ENCODE results near the gene PPP2R5C.

DNA sequence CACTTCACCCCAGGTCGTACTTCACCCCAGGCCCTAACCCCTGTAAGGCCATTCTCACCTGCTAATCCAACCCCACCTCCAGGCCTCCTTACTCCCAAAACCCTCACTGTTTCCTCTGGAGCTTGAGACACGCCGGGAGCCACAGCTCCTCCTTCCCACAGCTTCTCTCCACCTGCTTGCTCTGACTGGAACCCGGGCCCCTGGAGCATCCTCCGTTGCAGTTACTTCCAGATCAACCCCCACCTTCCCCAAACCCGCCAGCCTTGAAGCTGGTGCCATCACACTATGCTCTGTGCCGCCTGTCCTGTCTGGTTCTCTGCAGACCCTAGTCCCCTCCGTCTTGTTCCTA is 34.6 kb upstream of the PPP2R5C start:
- TF ChIP-seq, protein P1, sequence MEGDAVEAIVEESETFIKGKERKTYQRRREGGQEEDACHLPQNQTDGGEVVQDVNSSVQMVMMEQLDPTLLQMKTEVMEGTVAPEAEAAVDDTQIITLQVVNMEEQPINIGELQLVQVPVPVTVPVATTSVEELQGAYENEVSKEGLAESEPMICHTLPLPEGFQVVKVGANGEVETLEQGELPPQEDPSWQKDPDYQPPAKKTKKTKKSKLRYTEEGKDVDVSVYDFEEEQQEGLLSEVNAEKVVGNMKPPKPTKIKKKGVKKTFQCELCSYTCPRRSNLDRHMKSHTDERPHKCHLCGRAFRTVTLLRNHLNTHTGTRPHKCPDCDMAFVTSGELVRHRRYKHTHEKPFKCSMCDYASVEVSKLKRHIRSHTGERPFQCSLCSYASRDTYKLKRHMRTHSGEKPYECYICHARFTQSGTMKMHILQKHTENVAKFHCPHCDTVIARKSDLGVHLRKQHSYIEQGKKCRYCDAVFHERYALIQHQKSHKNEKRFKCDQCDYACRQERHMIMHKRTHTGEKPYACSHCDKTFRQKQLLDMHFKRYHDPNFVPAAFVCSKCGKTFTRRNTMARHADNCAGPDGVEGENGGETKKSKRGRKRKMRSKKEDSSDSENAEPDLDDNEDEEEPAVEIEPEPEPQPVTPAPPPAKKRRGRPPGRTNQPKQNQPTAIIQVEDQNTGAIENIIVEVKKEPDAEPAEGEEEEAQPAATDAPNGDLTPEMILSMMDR (IDR thresholded peaks at IDR 0.05), result no peak
- TF ChIP-seq POLR2A (IDR thresholded peaks at IDR 0.05) (no peak), POLR2AphosphoS5 (IDR thresholded peaks at IDR 0.05) (no peak)
